CD4-positive, alpha-beta T cell treated with Interleukin-6 at 100 ng/mL for 8 hours (primary cell): ENCODE data around the gene VTI1A.
"Not testable (repeated sequence)": the region's sequence is repeated elsewhere in the genome, so short reads cannot be mapped to it uniquely, and the experiment has no call there.

Experiments used
- DNase-seq: peaks from one replicate; pipeline ENCODE4 v3.0.0-alpha.2; 2020; ENCODE audit warnings: mixed read lengths, low spot score

The VTI1A gene

GRCh38 chr10:112588225-112588990 is 141.4 kb downstream of the VTI1A start:
- DNase-seq: no peak

GRCh38 chr10:112589081-112589480 is 142.1 kb downstream of the VTI1A start:
- no peak for DNase-seq

- not testable (repeated sequence) for DNase-seq
Observed at GRCh38 chr10:112590786-112591185, 143.8 kb downstream of the VTI1A start.

GRCh38 chr10:112593023-112593422 is 146.0 kb downstream of the VTI1A start:
- no peak for DNase-seq

- no peak for DNase-seq
Observed at GRCh38 chr10:112601214-112602090, 154.4 kb downstream of the VTI1A start.

- no peak for DNase-seq
Observed at GRCh38 chr10:112603062-112603461, 156.0 kb downstream of the VTI1A start.

- DNase-seq: no peak
Observed at GRCh38 chr10:112605063-112605462, 158.0 kb downstream of the VTI1A start.

GRCh38 chr10:112607506-112607905 is 160.5 kb downstream of the VTI1A start:
- DNase-seq: no peak

- DNase-seq: no peak
Observed at GRCh38 chr10:112613620-112614019, 166.6 kb downstream of the VTI1A start.

- DNase-seq: no peak
Observed at GRCh38 chr10:112614072-112614471, 167.1 kb downstream of the VTI1A start.

- no peak for DNase-seq
Observed at GRCh38 chr10:112614586-112614985, 167.6 kb downstream of the VTI1A start.

GRCh38 chr10:112615269-112615668 is 168.3 kb downstream of the VTI1A start:
- no peak for DNase-seq

GRCh38 chr10:112616647-112617046 is 169.6 kb downstream of the VTI1A start:
- no peak for DNase-seq

GRCh38 chr10:112618814-112619213 is 171.8 kb downstream of the VTI1A start:
- DNase-seq: no peak

GRCh38 chr10:112619556-112619955 is 172.5 kb downstream of the VTI1A start:
- DNase-seq: no peak

- no peak for DNase-seq
Observed at GRCh38 chr10:112622786-112623185, 175.8 kb downstream of the VTI1A start.

GRCh38 chr10:112624546-112625048 is 177.6 kb downstream of the VTI1A start:
- no peak for DNase-seq

- DNase-seq: no peak
Observed at GRCh38 chr10:112628951-112629609, 182.1 kb downstream of the VTI1A start.

GRCh38 chr10:112631501-112632400 is 184.7 kb downstream of the VTI1A start:
- DNase-seq: no peak

- DNase-seq: no peak
Observed at GRCh38 chr10:112634096-112634830, 187.2 kb downstream of the VTI1A start.

- DNase-seq: no peak
Observed at GRCh38 chr10:112637901-112638300, 190.9 kb downstream of the VTI1A start.
